ENCODE measurements around the gene MPV17. TPM values are rescaled to one million over a fixed set of nuclear protein-coding genes. Genes with fewer than 3 reads are reported as not detected.

Gene MPV17
- total and polyA plus RNA-seq, 2 of the 13 experiments (the other 11 are each of a cell fraction or from before 2014, with no cell fraction given) = 48.9 to 129 TPM

GRCh38 chr2:27356382-27357181, 33.7 kb upstream of the MPV17 start, which contains the start of gene GTF3C2 (continued):
- TF ChIP-seq, protein P1, sequence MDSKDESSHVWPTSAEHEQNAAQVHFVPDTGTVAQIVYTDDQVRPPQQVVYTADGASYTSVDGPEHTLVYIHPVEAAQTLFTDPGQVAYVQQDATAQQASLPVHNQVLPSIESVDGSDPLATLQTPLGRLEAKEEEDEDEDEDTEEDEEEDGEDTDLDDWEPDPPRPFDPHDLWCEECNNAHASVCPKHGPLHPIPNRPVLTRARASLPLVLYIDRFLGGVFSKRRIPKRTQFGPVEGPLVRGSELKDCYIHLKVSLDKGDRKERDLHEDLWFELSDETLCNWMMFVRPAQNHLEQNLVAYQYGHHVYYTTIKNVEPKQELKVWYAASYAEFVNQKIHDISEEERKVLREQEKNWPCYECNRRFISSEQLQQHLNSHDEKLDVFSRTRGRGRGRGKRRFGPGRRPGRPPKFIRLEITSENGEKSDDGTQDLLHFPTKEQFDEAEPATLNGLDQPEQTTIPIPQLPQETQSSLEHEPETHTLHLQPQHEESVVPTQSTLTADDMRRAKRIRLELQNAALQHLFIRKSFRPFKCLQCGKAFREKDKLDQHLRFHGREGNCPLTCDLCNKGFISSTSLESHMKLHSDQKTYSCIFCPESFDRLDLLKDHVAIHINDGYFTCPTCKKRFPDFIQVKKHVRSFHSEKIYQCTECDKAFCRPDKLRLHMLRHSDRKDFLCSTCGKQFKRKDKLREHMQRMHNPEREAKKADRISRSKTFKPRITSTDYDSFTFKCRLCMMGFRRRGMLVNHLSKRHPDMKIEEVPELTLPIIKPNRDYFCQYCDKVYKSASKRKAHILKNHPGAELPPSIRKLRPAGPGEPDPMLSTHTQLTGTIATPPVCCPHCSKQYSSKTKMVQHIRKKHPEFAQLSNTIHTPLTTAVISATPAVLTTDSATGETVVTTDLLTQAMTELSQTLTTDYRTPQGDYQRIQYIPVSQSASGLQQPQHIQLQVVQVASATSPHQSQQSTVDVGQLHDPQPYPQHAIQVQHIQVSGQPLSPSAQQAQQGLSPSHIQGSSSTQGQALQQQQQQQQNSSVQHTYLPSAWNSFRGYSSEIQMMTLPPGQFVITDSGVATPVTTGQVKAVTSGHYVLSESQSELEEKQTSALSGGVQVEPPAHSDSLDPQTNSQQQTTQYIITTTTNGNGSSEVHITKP (CRISPR knock-in tag; IDR thresholded peaks at IDR 0.05; ENCODE audit: low read depth) = peak; percentile 96
- peak; percentile 70 for TF ChIP-seq PITX1 (CRISPR knock-in tag; IDR thresholded peaks at IDR 0.05)
- TF ChIP-seq ATM (IDR thresholded peaks at IDR 0.05; ENCODE audit: borderline replicate concordance) = no peak
- TF ChIP-seq DNMT1 (CRISPR knock-in tag; IDR thresholded peaks at IDR 0.05) = no peak
- TF ChIP-seq ZNF484 (CRISPR knock-in tag; IDR thresholded peaks at IDR 0.05; ENCODE audit: borderline replicate concordance, low read depth) = no peak
- TF ChIP-seq RBM22 (optimal IDR thresholded peaks at IDR 0.05; ENCODE audit: low read length) = peak; percentile 96
- peak in 1 of 2 experiments; percentile 55; a peak in 3 of 4 replicates for TF ChIP-seq EP300 (IDR thresholded peaks at IDR 0.05; ENCODE audit: low read depth in 2 of 2, low read length in 2 of 2)
- peak; percentile 48 for TF ChIP-seq EP300 (CRISPR knock-in tag; IDR thresholded peaks at IDR 0.05; ENCODE audit: borderline replicate concordance)
- TF ChIP-seq ZSCAN25 (CRISPR knock-in tag; IDR thresholded peaks at IDR 0.05) = peak; percentile 43; the same call in 1 of the 2 replicates
- TF ChIP-seq SMARCE1 (IDR thresholded peaks at IDR 0.05; ENCODE audit: borderline replicate concordance) = no peak
- TF ChIP-seq ZKSCAN8 (CRISPR knock-in tag; IDR thresholded peaks at IDR 0.05; ENCODE audit: borderline replicate concordance) = no peak
- peak; percentile 83; the same call in 1 of the 2 replicates for TF ChIP-seq E2F2 (CRISPR knock-in tag; IDR thresholded peaks at IDR 0.05; ENCODE audit: borderline replicate concordance)
- TF ChIP-seq ZNF619 (CRISPR knock-in tag; IDR thresholded peaks at IDR 0.05) = peak; percentile 83; the same call in 1 of the 2 replicates
- peak; percentile 29; the same call in 1 of the 2 replicates for TF ChIP-seq ZBTB1 (CRISPR knock-in tag; IDR thresholded peaks at IDR 0.05; ENCODE audit: borderline replicate concordance)
- no peak for TF ChIP-seq ZFP36 (IDR thresholded peaks at IDR 0.05; ENCODE audit: borderline replicate concordance, low read depth, low read length, partially characterized antibody)
- TF ChIP-seq, protein P2, sequence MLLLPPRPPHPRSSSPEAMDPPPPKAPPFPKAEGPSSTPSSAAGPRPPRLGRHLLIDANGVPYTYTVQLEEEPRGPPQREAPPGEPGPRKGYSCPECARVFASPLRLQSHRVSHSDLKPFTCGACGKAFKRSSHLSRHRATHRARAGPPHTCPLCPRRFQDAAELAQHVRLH (CRISPR knock-in tag; IDR thresholded peaks at IDR 0.05; ENCODE audit: borderline replicate concordance, low read depth) = peak; percentile 76; the same call in 1 of the 2 replicates
- no peak for TF ChIP-seq SNAI1 (CRISPR knock-in tag; IDR thresholded peaks at IDR 0.05; ENCODE audit: borderline replicate concordance)
- TF ChIP-seq, protein P3, sequence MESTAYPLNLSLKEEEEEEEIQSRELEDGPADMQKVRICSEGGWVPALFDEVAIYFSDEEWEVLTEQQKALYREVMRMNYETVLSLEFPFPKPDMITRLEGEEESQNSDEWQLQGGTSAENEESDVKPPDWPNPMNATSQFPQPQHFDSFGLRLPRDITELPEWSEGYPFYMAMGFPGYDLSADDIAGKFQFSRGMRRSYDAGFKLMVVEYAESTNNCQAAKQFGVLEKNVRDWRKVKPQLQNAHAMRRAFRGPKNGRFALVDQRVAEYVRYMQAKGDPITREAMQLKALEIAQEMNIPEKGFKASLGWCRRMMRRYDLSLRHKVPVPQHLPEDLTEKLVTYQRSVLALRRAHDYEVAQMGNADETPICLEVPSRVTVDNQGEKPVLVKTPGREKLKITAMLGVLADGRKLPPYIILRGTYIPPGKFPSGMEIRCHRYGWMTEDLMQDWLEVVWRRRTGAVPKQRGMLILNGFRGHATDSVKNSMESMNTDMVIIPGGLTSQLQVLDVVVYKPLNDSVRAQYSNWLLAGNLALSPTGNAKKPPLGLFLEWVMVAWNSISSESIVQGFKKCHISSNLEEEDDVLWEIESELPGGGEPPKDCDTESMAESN (CRISPR knock-in tag; conservative IDR thresholded peaks at IDR 0.05) = peak; percentile 93
- no peak for TF ChIP-seq ZNF260 (CRISPR knock-in tag; IDR thresholded peaks at IDR 0.05; ENCODE audit: borderline replicate concordance, low read depth)
- TF ChIP-seq ZSCAN22 (CRISPR knock-in tag; IDR thresholded peaks at IDR 0.05) = no peak
- peak; percentile 66; the same call in 1 of the 2 replicates for TF ChIP-seq ARNT2 (CRISPR knock-in tag; IDR thresholded peaks at IDR 0.05; ENCODE audit: low read depth)

Measured in HepG2 (cell line).